ENCODE data around the gene SLC35F6.

Gene SLC35F6, protein sequence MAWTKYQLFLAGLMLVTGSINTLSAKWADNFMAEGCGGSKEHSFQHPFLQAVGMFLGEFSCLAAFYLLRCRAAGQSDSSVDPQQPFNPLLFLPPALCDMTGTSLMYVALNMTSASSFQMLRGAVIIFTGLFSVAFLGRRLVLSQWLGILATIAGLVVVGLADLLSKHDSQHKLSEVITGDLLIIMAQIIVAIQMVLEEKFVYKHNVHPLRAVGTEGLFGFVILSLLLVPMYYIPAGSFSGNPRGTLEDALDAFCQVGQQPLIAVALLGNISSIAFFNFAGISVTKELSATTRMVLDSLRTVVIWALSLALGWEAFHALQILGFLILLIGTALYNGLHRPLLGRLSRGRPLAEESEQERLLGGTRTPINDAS

DNA sequence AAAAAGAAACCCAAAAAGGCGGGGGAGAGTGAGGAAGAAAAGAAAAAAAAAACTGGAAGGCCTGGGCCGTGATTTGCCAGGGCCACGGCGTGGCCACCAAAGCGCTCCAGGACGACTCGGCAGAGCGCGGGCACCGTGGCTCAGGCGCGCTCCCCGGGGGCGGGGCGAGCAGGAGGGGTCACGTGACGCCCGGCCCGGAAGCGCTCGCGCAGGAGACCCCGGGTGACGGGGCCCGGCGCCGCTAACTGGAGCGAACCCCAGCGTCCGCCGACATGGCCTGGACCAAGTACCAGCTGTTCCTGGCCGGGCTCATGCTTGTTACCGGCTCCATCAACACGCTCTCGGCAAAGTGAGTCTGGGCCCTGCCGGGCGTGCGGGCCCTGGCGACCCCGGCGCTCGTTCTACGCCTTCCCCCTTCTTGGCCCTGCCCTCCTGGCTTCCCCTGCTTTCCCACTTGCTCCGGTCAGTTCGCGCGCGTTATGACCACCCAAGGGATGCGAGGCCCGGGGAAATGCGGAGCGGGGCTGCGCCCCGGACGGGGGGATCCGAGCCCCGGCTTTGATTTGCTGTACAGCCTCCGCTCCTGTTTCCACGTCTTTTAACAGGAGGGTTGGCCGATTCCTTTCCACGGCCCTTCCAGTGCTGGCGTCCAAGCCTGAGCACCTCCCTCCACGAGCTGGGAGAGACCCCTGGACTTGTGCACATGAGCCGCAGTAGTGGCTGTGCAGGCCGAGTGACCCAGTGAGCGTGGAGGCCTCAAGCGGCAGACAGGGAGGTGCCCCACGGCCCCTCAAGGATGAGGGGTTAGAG, at the start of gene SLC35F6:
Gene SLC35F6, plus strand, starts transcription at position 207 of the 810 bp plus-strand sequence. Its CDS starts 66 bp downstream, at position 273.
- DNase-seq: peak; percentile 51

DNA sequence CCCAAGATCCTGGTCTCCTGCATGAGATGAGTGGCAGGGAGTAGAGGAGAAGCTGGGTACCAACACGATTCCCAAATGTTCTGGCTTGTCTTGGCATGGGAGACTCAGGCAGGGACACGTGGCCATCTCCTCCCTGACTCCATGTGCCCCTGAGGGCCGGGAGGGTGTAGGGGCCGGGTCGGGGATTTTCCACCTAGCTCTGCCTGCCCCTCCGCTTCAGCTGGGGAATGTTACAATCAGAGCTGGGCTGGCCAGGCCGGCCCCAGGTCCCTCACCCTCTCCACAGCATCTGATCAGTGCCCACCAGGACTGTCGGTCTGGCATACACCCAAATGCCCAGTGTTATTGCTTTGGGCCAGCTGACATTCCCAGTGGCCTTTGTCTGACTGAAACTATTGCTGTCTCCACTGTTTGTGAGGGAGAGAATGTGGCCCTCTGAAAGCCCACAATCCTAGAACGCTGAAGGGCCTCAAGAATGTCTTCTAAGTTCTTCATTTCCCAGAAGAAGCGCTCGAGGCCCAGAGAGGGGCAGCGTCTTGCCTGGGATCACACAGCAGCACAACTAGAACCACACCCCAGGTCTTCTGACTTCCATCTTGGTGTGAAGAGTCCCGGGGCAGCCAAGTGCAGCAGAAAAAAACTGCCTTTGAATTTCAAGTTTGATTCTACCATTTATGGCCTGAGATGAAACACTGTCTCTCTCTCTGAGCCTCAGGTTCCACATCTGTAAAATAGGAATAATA, 48.4 kb upstream of the SLC35F6 start:
- DNase-seq: no peak

DNA sequence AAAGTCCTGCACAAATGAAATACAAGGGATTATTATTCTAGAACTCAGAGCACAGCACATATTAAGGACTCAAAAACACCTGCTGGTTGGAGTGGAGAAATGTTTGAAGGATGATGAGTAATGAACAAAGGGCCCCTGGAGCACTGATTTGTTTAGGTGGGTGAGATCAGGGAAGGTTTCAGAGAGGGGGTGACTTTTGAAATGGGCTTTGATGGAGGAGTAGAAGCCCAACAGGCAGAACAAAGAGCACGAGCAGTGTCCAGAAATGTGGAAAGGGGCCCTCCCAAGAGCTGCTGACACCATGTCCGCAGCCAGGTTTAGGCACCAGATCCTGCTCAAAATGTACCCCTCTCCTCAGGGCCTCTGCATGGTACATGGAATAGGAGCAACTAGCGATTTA, 47.7 kb upstream of the SLC35F6 start:
- no peak for DNase-seq

DNA sequence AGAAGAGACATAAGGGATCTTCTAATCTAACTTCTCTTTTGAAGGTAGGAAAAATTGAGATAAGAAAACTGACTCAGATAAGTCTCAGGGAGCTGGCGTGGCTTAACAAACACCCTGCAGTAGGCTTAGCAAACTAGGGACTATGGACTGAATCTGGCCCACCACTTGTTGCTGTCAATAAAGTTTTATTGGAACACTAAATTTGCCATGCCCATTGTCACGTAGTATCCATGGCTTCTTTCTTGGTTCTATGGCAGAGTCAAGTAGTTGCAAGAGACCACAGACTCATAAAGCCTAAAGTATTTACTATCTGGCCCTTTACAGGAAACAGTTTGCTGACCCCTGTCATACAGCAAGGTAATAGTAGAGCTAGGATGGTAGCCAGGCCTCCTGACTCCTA, 47.3 kb upstream of the SLC35F6 start:
- no peak for DNase-seq

DNA sequence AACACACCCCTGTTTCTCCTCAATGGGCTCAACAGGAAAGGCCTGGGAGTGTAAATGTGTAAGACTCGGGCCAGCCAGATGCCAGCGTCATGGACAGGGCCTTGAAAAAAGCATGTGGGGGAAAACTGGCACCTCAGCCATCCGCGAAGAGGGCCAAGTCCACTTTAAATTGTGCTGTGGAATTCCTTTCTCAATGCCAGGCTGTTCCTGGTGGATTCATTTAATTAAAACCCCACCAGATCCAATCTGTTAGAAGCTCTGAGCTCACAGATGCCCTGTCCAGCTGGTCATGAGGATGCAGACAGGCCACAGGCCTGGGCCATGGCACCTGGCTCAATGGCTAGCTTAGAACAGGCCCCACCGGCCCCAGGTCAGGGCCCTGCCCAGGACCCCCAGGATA, 46.7 kb upstream of the SLC35F6 start:
- no peak for DNase-seq

DNA sequence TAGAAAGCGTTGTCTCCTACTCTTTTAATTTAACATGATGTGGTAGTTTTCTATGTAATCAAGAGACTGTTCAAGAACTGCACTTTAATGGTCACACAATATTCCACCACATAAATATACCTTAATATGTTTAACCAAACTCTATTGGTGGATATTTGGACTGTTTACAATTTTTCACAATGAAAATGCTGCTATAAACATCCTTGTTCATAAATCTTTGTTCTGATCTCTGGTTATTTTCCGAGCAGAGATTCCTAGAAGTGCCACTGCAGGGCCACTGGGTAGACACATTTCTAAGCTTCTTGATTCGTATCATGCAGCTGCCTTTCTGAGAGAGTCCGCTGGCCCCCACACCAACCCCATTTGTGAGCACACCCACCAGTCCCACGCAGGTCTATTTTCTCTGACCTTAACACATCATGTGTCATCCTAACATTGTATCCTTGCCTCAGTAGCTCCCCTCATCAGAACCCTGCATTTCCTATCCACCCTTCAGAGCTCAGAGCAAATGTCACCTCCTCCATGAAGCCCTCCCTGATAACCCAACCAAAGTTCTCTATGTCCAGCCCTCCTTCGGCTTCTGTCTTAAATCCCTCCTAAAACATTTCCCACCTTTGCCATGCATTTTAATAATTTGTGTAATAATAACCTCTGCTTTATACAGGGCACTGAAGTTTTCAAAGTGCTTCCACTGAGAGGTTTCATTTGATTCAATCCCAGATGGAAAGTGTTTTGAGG, 45.0 kb upstream of the SLC35F6 start:
- no peak for DNase-seq

DNA sequence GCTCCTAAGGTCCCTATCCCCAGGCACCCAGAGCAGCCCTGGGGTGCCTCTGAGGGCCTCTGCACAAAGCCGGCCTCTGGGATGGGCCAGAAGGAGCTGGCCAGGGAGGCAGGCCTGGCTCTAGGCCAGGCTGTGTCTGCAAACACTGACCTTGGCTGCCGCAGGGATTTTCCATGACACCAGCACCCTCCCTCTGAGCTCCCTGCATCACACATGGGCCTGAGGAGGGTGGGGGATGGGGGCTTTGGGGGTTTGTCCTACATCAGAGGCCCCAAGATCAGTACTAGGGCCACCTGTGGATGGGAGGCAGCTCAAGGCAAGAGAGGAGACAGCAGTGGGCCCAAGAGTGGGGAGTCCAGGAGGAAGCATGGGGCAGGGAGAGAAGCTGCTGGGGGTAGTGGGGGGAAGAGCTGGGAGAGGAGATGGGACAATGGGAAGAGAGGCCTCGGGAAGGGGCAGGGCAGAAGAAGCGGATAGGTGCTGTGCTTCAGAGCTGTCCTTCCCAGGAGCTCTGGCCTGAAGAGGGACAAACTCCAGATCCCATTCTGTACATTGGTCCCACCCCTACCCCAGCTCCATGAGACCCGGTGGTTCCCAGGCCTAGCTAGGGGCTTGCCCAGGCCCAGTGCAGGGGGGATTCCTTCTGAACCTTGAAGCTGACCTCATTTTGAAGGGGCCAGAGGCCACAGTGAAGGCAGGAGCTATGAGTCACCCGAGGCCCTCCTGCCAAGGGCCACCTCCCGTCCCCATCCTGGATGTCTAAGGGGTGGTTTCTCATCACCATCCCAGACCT, 43.6 kb upstream of the SLC35F6 start:
- peak; percentile 21 for DNase-seq

DNA sequence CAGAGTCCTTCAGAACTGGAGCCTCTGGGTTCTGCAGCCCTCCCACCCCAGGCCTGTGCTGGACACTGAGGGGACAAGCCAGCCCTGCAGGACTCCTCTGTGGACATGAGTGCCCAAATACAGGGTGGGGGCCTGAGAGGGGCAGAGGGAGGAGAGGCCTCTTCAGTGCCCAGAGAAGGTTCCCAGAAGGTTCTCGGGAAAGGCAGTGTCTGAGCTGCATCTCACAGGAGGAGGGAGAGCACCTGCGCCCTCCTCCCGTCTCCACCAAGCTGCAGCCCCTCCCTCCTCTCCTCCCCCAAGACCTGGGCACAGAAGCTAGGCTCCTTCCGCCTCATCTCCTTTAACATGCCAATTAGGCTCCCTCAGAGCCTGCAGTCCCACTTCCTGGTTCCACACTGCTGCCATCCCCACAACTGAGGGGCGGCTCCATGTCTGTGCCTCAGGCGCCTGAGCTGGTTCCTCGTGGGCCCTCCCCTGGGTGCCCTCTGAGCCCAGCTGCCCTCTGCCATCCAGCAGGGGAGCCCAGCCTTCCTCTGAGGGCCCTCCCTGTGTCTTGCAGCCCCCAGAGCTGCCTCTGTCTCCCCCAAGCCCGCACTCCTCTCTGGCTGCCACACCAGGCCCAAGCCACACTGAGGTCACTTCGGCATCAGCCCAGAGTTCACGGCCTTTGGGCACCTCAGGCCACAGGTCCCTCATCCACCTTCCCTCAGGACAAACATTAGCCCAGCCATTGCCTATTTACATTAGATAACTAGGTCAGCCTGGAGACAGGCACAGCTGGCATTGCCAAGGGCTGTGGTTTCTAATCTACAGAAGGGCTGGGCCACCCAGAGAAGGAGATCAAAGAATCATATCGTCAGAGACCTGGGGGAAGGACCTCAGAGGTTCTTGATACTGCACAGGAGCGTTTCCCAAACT, 42.7 kb upstream of the SLC35F6 start:
- DNase-seq: peak; percentile 2

DNA sequence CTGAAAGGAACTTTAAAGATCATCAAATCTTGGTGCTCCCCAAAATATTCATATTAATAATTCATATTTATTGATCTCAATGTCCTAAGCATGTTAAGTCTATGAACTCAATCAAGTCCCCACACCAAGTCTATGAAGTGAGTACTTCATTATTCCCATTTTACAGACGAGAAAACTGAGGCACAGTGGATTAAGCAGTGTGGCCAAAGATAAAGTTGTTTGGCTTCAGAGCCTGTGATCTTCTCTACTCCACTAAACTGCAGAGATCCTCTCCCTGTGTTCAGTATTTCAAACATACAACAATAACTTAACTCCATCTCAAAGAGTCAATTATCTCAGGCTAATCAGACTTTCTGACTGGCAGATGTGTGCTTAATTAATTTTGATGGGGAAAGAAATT, 41.8 kb upstream of the SLC35F6 start:
- DNase-seq: no peak

DNA sequence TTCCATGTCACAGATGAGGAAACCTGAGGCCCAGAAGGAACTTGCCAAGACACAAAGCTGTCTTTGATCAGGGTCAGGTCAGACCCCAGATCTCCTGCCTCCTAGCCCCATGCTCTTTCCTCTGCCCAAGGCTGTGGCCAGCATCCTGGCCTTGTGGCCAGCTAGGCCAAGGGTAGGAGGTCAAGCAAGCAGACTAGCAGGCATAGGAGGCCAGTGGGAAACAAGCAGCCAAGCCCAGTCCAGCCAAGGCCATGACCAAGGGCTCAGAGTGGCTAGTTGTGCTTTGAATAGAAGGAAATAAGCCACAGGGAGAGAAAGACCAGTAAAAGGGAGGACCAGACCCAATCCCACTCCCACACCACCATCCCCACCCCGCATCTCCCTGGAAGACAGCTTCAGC, 41.2 kb upstream of the SLC35F6 start:
- DNase-seq: no peak

DNA sequence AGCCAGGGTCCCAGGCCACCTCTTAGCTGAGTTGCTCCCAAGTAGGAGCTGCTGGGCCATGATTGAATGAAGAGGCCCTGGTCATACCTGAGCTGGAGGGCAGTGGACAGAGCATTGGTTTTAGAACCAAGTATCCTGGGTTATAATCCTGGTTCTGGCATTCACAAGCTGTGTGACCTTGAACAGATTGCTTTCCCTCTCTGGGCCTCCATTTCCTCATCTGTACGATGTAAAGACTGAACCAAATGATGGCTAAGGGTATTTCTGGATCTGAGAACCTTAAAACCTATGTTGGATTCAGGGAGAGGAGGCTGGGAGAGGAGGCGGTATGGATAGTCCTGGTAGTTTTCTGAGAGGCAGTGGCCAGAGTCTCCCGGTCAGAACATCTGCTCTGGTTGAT, 40.6 kb upstream of the SLC35F6 start:
- DNase-seq: no peak

DNA sequence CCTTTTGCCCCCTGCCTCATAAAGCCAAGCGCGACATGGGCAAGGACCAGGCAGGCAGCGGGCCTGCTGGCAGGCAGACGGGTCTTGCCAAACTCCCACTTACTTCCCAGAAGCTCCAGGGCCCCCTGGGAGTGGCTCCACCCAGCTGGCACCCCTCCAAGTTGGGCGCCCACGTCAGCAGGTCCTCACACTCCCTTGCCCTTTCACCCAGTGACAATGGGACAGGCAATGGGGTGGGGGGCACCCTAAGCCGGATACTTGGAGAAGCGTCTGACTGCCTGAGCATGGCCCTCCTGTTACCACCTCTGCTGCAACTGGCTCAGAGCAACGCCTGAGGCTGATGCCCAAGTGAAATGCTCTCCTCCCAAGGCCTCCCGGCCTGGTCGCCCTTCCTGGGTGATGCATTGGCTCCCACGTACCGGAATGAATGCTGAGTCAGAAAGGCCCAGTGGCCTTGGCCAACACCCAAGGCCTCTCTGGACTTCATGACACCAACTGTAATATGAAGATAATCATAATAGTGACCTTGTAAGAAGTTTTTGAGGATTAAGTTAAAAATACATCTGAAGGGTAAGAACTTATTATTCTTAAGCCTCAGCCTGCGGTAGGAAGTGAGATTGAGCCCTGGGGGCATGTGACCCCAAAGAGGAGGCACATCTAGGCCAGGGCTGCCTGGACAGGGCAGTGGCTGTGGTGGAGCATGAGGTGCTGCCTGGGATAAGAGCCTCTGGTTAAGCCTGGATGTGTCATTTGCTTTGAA, 39.9 kb upstream of the SLC35F6 start:
- peak; percentile 75 for DNase-seq

DNA sequence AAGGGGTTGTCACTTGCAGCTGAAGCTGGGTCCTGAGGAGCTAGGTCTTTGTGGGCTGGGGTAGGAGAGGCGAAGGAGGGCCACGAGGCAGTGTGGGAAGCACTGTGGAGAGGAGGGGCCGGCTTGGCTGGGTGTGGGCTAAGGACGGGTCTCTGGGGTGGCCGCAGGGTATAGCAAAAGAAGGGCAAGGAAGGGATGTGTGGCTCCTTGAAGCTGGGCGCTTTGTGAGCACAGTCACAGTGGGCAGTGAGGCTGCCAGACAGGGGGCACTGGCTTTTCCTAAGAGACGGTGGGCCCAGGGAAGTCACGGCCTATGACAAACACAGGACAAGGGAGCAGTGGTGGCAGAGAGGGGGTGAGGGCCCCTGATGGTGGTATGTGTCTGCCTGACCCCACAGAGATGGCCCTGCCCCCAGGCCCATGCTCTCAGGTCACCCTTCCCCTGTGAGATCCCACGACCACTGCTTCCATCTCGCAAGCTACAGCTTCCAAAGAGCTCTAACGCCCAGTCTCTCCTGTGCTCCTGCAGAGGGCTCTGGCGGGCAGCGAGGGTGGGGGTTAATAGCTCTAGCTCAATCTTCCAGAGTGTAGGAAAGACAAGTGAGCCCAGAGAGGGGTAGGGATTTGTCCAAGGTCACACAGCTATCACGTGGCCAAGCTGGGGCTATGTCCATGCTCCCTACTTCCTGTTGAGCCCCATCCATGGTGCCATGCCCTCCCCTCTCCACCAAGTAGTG, 39.1 kb upstream of the SLC35F6 start:
- no peak for DNase-seq

DNA sequence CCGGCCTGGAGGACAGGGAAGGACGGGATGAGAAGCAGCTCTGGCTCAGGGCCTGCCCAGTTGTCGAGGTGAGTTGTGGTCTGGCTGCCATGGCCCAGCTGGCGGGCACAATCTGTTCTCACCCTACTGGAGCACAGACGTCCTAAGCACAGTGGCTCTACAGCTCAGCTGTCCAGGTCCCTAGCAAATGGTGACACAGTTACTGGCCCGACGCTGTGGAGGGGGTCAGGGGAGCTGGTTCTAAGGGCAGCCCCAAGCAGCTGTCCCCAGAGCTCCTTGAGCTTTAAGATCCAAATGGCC, 38.6 kb upstream of the SLC35F6 start:
- no peak for DNase-seq

DNA sequence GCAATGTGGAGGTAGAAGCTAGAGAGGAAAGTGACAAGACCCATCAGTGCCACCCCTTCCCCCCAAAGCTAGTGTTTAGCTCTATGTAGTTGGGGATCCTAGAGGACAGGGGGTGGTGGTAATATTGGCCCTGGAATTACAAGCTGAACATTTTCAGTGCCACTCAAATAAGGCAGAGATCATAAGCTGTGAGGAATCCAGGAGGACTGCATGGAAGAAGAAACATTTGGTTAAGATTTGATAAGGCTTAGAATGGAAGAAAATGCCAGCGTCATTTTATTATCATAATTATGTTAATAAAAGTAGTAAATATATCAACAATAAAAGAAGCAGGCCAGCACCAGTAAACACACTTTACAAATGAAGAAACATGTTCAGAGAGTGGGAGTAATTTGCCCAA, 37.9 kb upstream of the SLC35F6 start:
- no peak for DNase-seq

DNA sequence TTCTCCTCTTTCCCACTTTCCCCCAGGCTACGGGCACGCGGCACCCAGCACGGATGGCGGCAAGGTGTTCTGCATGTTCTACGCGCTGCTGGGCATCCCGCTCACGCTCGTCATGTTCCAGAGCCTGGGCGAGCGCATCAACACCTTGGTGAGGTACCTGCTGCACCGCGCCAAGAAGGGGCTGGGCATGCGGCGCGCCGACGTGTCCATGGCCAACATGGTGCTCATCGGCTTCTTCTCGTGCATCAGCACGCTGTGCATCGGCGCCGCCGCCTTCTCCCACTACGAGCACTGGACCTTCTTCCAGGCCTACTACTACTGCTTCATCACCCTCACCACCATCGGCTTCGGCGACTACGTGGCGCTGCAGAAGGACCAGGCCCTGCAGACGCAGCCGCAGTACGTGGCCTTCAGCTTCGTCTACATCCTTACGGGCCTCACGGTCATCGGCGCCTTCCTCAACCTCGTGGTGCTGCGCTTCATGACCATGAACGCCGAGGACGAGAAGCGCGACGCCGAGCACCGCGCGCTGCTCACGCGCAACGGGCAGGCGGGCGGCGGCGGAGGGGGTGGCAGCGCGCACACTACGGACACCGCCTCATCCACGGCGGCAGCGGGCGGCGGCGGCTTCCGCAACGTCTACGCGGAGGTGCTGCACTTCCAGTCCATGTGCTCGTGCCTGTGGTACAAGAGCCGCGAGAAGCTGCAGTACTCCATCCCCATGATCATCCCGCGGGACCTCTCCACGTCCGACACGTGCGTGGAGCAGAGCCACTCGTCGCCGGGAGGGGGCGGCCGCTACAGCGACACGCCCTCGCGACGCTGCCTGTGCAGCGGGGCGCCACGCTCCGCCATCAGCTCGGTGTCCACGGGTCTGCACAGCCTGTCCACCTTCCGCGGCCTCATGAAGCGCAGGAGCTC, 36.2 kb upstream of the SLC35F6 start:
- no peak for DNase-seq

DNA sequence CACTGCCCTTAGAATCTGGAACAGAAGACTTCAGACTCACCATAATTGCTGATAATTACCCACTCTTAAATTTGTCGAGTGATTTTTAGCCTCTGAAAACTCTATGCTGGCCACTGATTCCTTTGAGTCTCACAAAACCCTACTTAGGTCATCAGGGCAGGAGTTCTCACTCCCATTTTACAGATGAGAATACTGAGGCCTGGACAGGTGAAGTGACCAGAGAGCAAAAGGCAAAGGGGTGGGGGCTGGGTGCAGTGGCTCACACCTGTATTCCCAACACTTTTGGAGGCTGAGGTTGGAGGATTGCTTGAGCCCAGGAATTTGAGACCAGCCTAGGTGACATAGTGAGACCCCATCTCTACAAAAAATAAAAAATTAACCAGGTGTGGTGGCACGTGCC, 34.8 kb upstream of the SLC35F6 start:
- no peak for DNase-seq

Data from T1000 (cell line).